Esophagus muscularis mucosa (tissue), 3 donors: ENCODE measurements around the gene PLET1.

Experiments
- EP300 ChIP-seq: sonication (generic); formaldehyde crosslinking; IDR thresholded peaks from one replicate; pipeline ENCODE4 v1.6.1; 2017; ENCODE audit warnings: antibody characterized with exemption
- TF ChIP-seq, protein P1 (sequence below), 3 experiments: fragments of 200-600 bp in 2 of 3; fragments of 450-650 bp in 1 of 3; sonication (generic) in 2 of 3; IDR thresholded peaks; one replicate each; pipeline ENCODE4 v1.5.1; 2017 to 2019; ENCODE audit warnings: antibody characterized with exemption in 3 of 3, mild to moderate bottlenecking in 2 of 3, moderate library complexity in 1 of 3

DNA sequence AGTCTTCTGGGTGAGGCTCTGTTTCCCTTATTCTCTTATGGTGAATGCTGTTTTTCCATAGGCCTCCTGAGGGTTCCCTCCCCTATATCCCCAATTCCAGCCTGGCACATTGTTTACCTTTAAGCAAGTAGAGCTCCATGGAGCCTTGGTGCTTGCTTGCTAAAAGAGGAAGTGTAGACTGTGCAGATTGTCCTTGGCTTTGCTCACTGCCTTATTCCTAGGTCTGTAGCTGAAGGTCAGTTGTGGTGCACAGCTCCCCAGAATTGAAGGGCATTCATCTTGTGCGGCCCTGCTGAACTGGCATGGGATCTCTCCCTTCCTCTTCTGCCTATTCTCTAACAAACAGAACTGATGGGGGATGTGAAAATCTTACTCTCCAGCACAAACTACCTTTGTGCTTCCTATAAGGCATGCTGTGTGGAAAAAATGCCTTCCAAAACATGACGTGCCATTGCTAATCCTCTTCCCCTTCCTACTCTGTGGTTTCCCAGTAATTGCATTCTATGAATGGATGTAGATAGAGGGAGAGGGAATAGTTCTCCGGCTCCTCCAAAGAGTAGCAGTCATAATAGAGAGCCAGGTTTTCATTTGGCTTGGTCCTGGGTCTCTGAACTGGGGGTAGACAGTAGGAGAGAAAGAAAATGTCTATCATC is 34.2 kb upstream of the PLET1 start:
- TF ChIP-seq, protein P1, sequence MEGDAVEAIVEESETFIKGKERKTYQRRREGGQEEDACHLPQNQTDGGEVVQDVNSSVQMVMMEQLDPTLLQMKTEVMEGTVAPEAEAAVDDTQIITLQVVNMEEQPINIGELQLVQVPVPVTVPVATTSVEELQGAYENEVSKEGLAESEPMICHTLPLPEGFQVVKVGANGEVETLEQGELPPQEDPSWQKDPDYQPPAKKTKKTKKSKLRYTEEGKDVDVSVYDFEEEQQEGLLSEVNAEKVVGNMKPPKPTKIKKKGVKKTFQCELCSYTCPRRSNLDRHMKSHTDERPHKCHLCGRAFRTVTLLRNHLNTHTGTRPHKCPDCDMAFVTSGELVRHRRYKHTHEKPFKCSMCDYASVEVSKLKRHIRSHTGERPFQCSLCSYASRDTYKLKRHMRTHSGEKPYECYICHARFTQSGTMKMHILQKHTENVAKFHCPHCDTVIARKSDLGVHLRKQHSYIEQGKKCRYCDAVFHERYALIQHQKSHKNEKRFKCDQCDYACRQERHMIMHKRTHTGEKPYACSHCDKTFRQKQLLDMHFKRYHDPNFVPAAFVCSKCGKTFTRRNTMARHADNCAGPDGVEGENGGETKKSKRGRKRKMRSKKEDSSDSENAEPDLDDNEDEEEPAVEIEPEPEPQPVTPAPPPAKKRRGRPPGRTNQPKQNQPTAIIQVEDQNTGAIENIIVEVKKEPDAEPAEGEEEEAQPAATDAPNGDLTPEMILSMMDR (IDR thresholded peaks at IDR 0.05) = no peak
- TF ChIP-seq EP300 = no peak
